Measurements from ENCODE around the gene TYMP. TPM values are rescaled to one million over a fixed set of nuclear protein-coding genes. Genes with fewer than 3 reads are reported as not detected.

TYMP gene
- total RNA-seq, 3 donors from 2014 or later (not counting 1 experiment from before 2014, with no cell fraction given), result 17.7 to 44.6 (median 32.4) TPM

- no peak overlapping the region for H3K4me3 ChIP-seq (ENCODE audit: low read length)
- no peaks in the 10 kb centered on the region for H3K36me3 ChIP-seq (ENCODE audit: control insufficient read depth, insufficient read depth, low read length)
- TF ChIP-seq, protein P1, sequence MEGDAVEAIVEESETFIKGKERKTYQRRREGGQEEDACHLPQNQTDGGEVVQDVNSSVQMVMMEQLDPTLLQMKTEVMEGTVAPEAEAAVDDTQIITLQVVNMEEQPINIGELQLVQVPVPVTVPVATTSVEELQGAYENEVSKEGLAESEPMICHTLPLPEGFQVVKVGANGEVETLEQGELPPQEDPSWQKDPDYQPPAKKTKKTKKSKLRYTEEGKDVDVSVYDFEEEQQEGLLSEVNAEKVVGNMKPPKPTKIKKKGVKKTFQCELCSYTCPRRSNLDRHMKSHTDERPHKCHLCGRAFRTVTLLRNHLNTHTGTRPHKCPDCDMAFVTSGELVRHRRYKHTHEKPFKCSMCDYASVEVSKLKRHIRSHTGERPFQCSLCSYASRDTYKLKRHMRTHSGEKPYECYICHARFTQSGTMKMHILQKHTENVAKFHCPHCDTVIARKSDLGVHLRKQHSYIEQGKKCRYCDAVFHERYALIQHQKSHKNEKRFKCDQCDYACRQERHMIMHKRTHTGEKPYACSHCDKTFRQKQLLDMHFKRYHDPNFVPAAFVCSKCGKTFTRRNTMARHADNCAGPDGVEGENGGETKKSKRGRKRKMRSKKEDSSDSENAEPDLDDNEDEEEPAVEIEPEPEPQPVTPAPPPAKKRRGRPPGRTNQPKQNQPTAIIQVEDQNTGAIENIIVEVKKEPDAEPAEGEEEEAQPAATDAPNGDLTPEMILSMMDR (IDR thresholded peaks at IDR 0.05), result no peak
- H3K27ac Mint-ChIP-seq, result no peak overlapping the region
- H3K4me3 Mint-ChIP-seq, result no peak overlapping the region
- 92% methylated on average over 19 of the region's 19 CpGs for WGBS (ENCODE audit: insufficient coverage)
- H3K36me3 Mint-ChIP-seq, result no peaks in the 10 kb centered on the region
- peaks cover 7% of the 10 kb centered on the region for H3K4me1 ChIP-seq (ENCODE audit: control insufficient read depth, insufficient read depth, low read length)
- no peak for ATAC-seq
- H3K9me3 Mint-ChIP-seq, result no peaks in the 10 kb centered on the region
- no peak for DNase-seq
- H3K27me3 Mint-ChIP-seq (ENCODE audit: low read depth in 2 of 2), result peaks cover 8 to 9% of the 10 kb centered on the region in 2 donors
- H3K4me1 Mint-ChIP-seq, result peaks cover 0 to 5% of the 10 kb centered on the region in 2 donors
- intact Hi-C loops (cut with micrococcal nuclease), result no loop called here
- H3K27ac ChIP-seq (ENCODE audit: low read length), result no peak overlapping the region
- H3K27me3 ChIP-seq (ENCODE audit: control insufficient read depth, insufficient read depth, low read length), result no peaks in the 10 kb centered on the region
- H3K9me3 ChIP-seq (ENCODE audit: control insufficient read depth, insufficient read depth, low read length), result no peaks in the 10 kb centered on the region
Observed at GRCh38 chr22:50488886-50489285, 40.9 kb downstream of the TYMP start.

- Mint-ChIP-seq H3K9me3 (no peaks in the 10 kb centered on the region), H3K4me1 (peaks cover 0 to 5% of the 10 kb centered on the region in 2 donors), H3K27me3 (ENCODE audit: low read depth in 2 of 2) (peaks cover 8 to 9% of the 10 kb centered on the region in 2 donors), H3K27ac (no peak overlapping the region), H3K4me3 (no peak overlapping the region), H3K36me3 (no peaks in the 10 kb centered on the region)
- no peak overlapping the region for H3K4me3 ChIP-seq (ENCODE audit: low read length)
- H3K36me3 ChIP-seq (ENCODE audit: control insufficient read depth, insufficient read depth, low read length), result no peaks in the 10 kb centered on the region
- TF ChIP-seq, protein P1 (IDR thresholded peaks at IDR 0.05), result no peak
- intact Hi-C loops (cut with micrococcal nuclease), result no loop called here
- no peak for DNase-seq
- H3K27me3 ChIP-seq (ENCODE audit: control insufficient read depth, insufficient read depth, low read length), result peaks cover 4% of the 10 kb centered on the region
- H3K4me1 ChIP-seq (ENCODE audit: control insufficient read depth, insufficient read depth, low read length), result peaks cover 9% of the 10 kb centered on the region
- no peaks in the 10 kb centered on the region for H3K9me3 ChIP-seq (ENCODE audit: control insufficient read depth, insufficient read depth, low read length)
- no peak for ATAC-seq
- no peak overlapping the region for H3K27ac ChIP-seq (ENCODE audit: low read length)
- WGBS (ENCODE audit: insufficient coverage), result 86% methylated on average over 17 of the region's 18 CpGs
Observed at GRCh38 chr22:50488006-50488677, 41.7 kb downstream of the TYMP start.

- H3K4me1 Mint-ChIP-seq, result peaks cover 0 to 5% of the 10 kb centered on the region in 2 donors
- no peak overlapping the region for H3K4me3 Mint-ChIP-seq
- WGBS (ENCODE audit: insufficient coverage), result 90% methylated on average over 23 of the region's 23 CpGs
Observed at GRCh38 chr22:50487290-50488005, 42.4 kb downstream of the TYMP start.

More at GRCh38 chr22:50487290-50488005, 42.4 kb downstream of the TYMP start:
- no peaks in the 10 kb centered on the region for H3K36me3 Mint-ChIP-seq
- DNase-seq (no peak), ATAC-seq (no peak)
- peaks cover 8% of the 10 kb centered on the region for H3K27me3 ChIP-seq (ENCODE audit: control insufficient read depth, insufficient read depth, low read length)
- no peak overlapping the region for H3K27ac ChIP-seq (ENCODE audit: low read length)
- peaks cover 8 to 9% of the 10 kb centered on the region in 2 donors for H3K27me3 Mint-ChIP-seq (ENCODE audit: low read depth in 2 of 2)
- H3K4me1 ChIP-seq (ENCODE audit: control insufficient read depth, insufficient read depth, low read length), result peaks cover 11% of the 10 kb centered on the region
- no peaks in the 10 kb centered on the region for H3K36me3 ChIP-seq (ENCODE audit: control insufficient read depth, insufficient read depth, low read length)
- intact Hi-C loops (cut with micrococcal nuclease), result no loop called here
- H3K27ac Mint-ChIP-seq, result no peak overlapping the region
- no peaks in the 10 kb centered on the region for H3K9me3 Mint-ChIP-seq
- H3K4me3 ChIP-seq (ENCODE audit: low read length), result no peak overlapping the region
- TF ChIP-seq, protein P1 (IDR thresholded peaks at IDR 0.05), result no peak
- no peaks in the 10 kb centered on the region for H3K9me3 ChIP-seq (ENCODE audit: control insufficient read depth, insufficient read depth, low read length)

Data from natural killer cell (primary cell).